HG03432 (cell line): ENCODE measurements around the gene PLA2G3.
"Not testable (repeated sequence)": the region's sequence is repeated elsewhere in the genome, so short reads cannot be mapped to it uniquely, and the experiment has no call there.

Experiments used
- ATAC-seq: cut with Tn5 transposase; IDR thresholded peaks from one replicate; pipeline ENCODE4 v1.9.1; 2021; ENCODE audit warnings: mild to moderate bottlenecking, moderate library complexity; ENCODE audit not compliant: unreplicated experiment

The PLA2G3 gene, protein sequence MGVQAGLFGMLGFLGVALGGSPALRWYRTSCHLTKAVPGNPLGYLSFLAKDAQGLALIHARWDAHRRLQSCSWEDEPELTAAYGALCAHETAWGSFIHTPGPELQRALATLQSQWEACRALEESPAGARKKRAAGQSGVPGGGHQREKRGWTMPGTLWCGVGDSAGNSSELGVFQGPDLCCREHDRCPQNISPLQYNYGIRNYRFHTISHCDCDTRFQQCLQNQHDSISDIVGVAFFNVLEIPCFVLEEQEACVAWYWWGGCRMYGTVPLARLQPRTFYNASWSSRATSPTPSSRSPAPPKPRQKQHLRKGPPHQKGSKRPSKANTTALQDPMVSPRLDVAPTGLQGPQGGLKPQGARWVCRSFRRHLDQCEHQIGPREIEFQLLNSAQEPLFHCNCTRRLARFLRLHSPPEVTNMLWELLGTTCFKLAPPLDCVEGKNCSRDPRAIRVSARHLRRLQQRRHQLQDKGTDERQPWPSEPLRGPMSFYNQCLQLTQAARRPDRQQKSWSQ

DNA sequence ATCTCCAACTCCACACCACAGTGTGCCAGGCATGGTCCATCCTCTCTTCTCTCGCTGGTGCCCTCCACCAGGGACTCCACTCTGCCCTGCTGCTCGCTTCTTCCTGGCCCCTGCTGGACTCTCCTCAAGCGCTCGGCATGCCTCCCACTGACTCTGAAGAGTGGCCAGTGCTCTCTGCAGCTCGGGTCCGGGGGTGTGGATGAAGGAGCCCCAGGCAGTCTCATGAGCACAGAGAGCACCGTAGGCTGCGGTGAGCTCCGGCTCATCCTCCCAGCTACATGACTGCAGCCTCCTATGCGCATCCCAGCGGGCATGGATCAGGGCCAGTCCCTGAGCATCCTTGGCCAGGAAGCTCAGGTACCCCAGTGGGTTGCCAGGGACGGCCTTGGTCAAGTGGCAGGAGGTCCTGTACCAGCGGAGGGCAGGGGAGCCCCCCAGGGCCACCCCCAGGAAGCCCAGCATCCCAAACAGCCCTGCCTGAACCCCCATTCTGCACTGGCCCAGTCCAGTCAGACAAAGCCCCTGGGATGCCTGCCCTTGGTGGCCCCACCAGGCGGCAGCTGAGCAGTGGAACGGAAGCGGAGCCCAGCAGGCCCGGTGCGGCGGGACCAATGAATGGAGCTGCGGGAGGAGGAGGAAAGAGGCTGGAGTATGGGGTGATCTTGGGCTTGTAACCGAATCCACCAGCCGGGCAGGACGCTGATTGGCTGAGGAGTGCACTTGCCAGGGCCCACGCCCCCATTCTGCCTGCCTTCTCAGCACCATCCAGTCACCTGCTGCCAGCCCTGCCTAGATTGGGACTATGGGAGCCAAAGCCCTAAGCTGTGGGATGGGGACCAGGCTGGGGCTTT, at the start of gene PLA2G3:
Gene PLA2G3 (minus strand): TSS at position 643 of the 851 bp plus-strand sequence. CDS start 154 bp downstream, at position 489.
- ATAC-seq, result no peak

DNA sequence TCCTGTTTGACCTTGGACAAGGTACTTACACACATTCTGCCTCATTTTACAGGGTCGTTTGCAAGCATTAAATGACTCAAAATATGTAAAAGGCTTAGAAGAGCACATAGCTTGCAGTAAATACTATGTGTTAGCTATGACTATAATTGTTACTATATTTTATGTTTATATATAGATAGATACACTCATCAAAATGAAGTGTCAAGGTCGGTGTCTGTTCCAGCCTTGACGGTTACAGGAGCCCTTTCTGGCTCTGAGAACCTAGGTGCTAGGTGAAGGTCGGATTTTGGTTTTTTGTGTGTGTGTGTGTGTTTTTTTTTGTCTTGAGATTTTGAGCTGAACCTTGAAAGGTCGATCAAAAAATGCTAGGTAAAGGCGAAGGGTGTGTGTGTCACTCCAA, 47.3 kb upstream of the PLA2G3 start:
- ATAC-seq, result no peak

DNA sequence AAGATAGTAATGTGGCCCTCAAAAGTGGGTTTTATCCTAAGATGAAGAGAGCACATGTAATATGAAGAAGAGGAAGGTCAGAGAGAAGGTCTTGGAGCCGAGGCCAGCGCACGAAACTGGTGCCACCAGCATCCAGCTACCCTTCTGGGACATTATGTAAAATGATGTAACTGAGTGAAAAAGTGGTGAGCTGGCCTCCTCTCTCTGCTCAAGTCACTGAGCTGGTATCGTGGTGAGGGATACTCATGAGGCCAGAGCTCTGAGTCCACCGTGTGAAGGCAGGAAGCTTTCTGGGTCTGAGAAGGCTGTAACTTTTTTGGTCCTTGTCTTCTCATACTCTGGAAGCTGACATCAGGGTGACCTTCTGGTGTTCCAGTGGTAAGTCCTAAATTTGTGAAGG, 44.7 kb upstream of the PLA2G3 start:
- ATAC-seq, result no peak

DNA sequence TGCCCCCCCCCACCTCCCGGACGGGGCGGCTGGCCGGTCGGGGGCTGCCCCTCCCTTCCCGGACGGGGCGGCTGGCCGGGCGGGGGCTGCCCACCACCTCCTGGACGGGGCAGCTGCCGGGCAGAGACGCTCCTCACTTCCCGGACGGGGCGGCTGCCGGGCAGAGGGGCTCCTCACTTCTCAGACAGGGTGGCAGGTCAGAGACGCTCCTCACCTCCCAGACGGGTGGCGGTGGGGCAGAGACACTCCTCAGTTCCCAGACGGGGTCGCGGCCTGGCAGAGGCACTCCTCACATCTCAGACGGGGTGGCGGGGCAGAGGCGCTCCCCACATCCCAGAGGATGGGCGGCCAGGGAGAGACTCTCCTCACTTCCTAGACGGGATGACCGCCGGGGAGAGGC, 43.7 kb upstream of the PLA2G3 start:
- no peak for ATAC-seq

DNA sequence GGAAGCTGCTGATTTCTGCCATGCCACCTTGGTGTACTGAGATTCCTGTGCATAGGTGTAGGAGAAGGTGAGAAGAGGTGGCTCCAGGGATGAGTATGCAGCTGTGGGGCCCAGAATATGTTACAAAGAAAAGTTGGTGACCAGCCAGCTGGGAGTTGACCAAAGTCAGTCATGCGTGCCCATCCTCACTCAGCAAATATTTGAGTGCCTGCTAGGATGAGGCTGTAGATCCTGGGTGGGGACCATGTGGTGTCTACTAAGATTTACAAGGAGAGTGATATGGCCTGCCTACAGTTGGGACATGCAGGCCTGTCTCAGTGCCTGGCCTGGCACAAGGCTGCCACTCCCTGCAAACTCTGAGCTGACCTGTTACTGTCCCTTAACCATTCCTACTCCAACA, 39.0 kb upstream of the PLA2G3 start:
- ATAC-seq, result no peak

DNA sequence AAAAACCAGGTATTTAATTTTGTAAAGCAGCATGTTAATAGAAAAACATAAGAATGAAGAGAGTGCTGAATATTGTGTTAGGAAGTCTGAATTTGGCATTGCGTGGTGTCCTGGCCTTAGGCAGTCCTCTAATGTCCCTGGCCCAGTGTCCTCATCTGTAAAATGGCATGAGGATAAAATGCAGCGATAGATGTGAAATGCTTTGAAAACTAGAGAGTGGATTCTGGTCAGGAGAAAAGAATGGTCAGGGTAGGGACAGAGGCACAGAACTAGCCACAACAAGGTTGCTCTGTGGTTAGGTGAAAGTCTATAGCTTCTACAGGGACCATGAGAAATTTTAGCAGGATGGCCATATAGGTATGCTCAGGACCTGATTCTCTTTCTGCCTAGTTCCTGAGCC, 38.6 kb upstream of the PLA2G3 start:
- ATAC-seq, result no peak

DNA sequence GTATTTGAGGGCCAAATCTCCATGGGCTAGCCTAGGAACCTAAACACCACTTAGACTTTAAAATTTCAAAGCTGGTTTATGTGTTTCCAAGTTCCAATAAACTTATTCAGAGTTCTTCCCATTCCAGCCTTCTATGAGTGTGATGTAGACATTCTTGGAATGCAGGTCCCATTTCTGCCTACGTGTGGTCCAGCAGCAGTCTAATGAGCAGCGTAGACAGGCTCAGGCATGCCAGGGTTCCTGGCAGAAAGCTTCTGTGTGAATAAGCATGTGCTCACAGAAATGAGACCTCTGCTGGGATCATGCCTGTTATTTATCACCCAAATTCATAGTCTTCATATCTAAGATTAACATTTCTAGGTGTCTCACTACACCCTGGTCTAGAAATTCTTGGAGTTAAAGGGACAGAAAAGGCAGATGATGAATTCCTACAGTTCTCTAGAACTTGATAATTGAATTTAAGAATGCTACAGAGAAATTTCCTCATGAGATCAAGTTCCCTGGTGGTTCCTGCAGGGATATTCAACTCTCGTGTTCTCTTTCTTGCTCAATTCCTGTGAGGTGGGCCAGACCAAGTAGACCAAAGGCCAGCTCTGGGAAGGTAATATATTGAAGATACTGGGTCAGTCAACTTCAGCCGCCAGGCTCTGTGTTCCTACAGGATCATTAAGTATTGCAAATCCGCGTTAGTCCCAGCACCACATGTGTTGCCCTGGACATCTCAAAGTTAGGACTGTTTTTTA, 37.3 kb upstream of the PLA2G3 start:
- no peak for ATAC-seq

DNA sequence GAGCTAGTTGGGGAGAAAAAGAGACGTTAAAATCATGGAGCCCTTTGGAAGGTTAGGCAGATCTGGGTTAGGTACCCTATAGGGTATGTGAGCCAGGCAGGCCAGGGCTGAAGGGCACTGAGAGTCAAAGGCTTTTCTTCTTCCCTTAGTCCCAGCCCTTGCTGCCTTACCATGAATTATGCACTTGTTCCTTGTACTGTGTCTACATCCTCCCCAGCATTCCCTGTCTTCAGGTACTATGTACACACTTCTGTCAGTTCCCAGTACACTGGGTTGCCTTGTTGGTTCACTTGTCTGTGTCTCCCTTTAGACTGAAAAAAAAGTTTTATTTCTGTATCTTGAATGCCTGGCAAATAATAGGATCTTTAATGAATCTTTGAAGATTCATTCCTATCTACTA, 36.6 kb upstream of the PLA2G3 start:
- no peak for ATAC-seq

DNA sequence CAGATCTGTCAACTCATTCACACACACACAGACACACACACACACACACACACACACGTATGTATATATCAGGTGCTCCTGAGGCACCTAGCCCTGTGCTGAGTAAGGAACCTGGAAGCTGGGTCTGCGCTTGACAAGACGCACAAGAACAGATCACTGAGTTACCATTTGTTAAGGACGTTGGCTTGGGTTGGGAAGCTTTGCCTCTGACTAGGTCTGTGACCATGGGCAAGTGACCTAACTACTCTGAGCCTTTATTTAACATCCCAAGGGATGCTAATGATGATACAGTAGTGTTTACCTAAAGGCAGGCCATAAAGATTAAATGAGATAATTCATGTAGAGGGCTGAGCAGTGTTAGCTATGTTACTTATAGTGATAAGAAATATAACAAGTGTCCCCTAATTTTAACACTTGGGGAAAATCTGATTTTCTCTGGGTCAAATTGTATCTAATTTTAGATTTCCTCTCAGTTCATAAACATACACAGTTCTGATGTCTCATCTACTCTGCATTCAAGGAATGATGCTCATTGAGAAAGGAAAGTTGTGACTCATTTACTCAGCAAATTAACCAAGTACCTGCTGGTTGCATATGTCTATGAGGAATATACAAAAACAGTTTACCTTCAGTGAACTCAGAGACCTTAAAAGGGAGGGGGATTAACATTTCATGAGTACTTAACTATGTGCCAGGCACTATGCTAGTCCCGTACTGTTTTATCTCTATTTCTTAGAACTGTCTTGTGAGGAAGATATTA, 33.3 kb upstream of the PLA2G3 start:
- no peak for ATAC-seq

DNA sequence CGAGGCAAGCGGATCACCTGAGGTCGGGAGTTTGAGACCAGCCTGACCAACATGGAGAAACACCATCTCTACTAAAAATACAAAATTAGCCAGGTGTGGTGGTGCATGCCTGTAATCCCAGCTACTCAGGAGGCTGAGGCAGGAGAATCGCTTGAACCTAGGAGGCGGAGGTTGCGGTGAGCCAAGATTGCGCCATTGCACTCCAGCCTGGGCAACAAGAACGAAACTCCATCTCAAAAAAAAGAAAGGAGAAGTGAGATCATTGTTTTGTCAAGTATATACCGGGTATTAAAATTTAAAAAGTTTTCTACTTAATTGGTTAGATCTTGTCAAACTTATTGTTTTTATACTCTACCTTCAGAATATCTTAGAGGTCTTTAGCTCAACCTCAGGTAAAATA, 31.4 kb upstream of the PLA2G3 start:
- ATAC-seq, result not testable (repeated sequence)

DNA sequence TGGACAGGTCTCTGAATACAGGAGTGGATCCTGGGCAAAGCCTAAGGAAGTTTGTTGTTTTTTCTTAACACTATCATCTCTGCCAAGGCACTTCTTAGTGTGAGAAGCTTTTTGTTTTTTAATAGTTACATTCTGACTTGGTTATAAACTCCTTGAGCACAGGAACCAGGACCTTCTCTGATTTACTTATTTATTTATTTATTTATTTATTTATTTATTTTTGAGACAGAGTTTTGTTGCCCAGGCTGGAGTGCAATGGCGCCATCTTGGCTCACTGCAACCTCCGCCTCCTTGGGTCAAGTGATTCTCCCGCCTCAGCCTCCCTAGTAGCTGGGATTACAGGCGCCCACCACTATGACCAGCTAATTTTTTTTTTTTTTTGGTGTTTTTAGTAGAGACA, 30.7 kb upstream of the PLA2G3 start:
- ATAC-seq, result no peak

DNA sequence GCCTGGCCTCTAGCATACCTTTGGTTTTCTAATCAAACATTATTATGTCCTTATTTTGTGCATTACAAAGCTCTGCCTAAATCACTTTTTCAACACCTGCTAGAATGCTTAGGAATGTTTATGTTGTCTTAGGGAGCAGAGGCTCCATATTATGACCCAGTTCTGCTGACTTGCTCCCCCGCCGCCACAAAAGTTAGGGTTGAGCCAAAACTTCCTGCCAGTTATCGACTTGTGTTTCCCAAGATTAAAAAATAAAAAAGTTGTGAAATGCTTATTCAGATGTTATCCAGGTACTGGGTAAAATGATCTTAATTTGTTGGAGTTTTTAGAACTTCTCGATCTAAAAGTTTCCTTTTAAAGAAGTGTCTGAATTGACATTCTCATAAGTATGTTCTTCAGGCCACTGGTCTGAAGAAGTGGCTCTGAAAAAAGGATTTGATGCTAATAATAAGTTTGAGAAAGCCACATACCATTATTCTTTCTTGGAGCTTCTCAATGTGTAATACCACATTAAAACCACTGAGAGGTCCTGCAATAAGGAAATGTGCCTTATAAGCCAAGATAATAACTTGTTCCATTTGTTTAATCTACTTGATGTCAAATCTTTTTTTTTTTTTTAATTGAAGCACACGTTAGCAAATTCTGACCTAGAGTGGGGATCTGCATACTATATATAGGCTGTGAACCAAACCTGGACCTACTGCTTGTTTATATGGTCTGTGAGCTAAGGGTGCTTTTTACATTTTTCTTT, 21.9 kb upstream of the PLA2G3 start:
- ATAC-seq, result no peak

DNA sequence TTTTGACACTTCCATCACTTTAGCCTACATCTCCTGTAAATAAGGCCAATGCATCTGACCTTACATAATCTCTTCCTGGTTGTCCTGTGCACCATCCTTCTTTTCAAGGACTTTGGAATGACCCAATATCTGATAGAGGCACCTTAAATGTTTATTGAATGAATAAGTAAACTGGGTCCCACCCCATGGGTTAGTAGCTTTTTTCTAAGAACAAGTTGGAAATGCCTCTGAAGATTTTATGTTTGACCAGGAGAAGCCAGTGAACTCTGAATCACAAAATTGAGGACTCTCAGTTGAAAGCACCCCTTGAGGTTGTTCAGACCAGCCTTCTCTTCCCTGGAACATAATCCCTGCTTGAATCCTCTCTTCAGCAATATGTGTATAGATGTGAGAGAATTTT, 21.1 kb upstream of the PLA2G3 start:
- no peak for ATAC-seq

DNA sequence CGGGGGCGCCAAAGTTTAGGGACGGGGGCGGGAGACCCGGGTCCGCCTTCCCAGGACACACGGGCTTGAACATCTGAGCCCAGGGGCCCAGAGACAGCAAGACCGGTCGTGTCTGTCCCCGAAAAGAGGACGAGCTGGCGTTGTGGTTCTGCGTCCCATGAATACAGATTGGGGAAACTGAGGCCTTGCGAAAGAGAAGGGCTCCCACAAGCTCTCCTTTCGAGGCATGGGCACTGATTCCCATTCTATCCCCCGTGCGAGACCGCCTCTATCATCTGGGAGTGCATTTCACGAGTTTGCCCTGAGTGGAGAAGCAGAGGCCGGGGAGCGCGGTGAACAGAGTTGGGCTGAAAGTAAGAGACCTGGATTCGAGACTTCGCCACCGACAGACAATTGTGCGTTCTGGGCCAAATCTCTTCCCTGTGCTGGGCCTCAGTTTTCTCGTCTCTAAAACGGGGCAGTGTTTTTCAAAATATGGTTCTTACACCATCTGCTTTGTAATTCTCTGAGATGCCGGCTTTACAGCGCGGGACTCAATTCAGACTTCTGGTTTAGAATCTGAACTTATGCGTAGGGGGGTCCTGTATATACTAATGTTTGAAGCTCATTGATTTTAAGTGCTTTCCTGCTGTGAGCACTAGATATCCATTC, 20.1 kb upstream of the PLA2G3 start:
- peak; percentile 26 for ATAC-seq

DNA sequence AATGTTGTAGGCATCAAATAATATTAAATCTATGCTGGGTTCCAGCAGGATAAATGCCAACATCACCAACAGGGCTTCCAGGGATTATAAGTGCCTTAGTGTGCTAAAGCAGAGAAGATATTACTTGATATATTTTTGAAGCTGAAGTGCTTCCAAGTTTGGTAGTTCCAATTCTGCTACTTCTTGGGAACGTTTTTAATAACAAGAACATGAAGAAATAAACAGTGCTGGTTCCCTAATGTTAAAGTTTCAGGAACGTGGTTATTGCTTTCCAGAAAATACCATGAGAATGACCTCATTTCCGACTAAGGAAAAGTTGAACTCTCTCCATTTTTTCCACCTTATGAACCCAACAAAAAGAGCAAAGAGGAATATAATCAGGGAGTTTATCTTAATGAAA, 15.1 kb upstream of the PLA2G3 start:
- no peak for ATAC-seq

DNA sequence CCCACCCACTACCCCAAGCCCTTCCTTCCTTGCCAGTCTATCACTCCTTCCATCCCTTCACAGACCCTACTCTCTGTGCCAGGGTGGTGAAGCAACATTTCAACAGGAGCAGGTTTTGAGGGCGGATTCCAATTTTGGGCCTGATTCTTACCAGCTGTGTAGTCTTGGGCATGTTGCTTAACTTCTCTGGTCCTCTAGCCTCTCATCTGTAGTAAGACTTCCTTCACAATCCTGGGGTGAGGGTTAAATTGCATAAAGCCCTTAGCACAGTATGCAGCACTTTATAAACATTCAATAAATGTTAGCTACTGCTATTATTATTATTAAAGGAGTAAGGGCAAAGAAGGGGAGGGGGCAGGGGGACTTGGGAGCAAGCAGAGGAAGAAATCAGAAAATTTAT, 14.7 kb upstream of the PLA2G3 start:
- ATAC-seq, result no peak

DNA sequence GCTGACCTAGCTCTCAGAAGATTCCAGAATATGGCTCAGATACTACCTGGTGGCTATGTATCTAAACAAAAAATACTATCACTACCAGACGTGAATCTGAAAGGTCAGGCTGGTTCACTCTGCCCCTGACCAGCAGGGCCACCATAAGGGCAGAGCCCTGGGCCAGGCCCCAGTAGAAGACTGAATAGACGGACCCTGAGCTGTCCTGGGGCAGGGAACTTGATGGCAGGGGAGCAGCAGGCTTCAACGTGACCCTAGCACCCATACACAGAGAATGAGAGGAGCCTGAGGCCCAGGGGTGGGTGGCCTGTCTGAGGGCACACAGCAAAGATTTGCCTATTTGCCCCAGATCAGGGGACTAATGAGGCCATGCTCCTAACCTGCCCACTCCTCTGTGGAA, 13.0 kb upstream of the PLA2G3 start:
- ATAC-seq, result no peak

DNA sequence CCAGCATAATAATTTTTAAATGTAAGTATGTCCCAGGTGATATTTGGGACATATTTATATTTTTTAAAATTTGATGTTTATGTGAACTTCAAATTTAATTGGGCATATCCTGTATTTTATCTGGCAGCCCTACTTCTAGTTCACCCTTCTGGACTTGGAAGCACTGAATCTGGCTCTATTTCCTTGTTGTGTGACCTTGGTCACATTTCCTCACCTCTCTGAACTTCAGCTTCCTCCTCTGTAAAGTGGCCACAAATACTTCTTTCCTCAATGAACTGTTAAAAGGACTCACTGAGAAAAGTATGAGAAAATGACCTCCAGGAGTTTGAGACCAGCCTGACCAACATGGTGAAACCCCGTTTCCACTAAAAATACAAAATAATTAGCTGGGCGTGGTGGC, 11.6 kb upstream of the PLA2G3 start:
- no peak for ATAC-seq

DNA sequence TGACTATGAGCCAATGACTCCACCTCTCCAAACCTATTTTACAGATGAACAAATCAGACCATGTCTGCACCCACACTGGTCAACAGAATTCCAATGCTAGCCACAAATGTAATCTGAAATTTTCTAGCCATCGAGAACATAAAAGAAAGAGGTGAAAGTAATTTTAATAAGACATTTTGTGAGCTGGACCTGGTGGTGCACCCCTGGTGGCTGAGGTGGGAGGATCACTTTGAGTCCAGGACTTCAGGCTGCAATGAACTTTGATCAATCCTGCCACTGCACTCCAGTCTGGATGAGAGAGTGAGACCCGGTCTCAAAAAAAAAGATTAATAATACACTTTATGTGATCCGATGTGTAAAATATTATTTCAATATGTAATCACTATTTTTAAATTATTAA, 10.3 kb upstream of the PLA2G3 start:
- ATAC-seq, result no peak
